Measurements from ENCODE around the gene TBX15.

TBX15 gene

DNA sequence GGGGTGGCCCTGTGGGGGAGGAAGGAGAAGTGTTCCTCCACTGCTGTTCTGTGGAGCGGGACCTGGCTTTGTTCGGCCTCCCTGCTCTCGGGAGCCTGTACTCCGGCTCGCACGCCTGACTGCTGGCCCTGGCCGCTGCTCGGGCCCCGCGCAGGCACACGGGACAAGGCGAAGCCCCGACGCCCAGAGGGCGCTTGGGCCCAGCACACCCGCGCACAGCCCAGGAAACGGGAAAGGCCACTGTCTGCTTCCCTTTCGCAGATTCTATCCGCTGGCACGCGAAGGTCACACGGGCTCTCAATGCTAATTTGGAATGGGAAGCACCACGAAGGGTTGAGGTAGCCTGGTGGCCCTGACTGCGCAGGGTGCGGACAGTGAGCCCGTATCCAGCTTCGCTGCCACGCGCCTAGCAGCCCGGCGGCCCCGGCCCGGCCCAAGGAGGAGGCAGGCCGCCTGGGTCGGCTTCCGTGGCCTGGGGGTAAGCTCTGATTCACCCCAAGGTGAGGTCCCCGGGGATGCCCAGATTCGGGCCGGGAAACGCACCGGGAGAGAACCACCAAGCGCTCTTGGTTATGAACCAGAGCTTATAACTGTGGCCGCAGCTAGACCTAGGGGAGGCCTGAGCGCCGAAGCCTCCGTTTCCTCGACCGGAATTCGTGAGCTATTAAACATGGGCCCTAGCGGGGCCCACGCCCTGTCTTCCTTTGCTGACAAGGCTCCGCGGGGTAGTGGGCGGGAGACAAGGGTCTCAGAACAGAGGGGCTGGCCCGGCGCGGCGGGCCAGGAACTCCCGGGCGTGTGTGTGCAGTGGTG is 19.7 kb upstream of the TBX15 start:
- H3K4me3 ChIP-seq (ENCODE audit: low read depth, low read length): peak overlapping the region; percentile 32
- DNase-seq (ENCODE audit: low read depth): no peak
- in situ Hi-C loops (cut with HindIII; ENCODE audit: low sequenced_read_pairs): no loop called here
- TF ChIP-seq, protein P1, sequence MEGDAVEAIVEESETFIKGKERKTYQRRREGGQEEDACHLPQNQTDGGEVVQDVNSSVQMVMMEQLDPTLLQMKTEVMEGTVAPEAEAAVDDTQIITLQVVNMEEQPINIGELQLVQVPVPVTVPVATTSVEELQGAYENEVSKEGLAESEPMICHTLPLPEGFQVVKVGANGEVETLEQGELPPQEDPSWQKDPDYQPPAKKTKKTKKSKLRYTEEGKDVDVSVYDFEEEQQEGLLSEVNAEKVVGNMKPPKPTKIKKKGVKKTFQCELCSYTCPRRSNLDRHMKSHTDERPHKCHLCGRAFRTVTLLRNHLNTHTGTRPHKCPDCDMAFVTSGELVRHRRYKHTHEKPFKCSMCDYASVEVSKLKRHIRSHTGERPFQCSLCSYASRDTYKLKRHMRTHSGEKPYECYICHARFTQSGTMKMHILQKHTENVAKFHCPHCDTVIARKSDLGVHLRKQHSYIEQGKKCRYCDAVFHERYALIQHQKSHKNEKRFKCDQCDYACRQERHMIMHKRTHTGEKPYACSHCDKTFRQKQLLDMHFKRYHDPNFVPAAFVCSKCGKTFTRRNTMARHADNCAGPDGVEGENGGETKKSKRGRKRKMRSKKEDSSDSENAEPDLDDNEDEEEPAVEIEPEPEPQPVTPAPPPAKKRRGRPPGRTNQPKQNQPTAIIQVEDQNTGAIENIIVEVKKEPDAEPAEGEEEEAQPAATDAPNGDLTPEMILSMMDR (IDR thresholded peaks at IDR 0.05; ENCODE audit: low read depth, low read length, missing control alignments): no peak

- no peak for DNase-seq (ENCODE audit: low read depth)
- in situ Hi-C loops (cut with HindIII; ENCODE audit: low sequenced_read_pairs): no loop called here
- H3K4me3 ChIP-seq (ENCODE audit: low read depth, low read length): no peak overlapping the region
- TF ChIP-seq, protein P1 (IDR thresholded peaks at IDR 0.05; ENCODE audit: low read depth, low read length, missing control alignments): no peak
Measured at GRCh38 chr1:119007339-119007669, 19.2 kb upstream of the TBX15 start.

GRCh38 chr1:119006406-119007279 is 18.5 kb upstream of the TBX15 start:
- in situ Hi-C loops (cut with HindIII; ENCODE audit: low sequenced_read_pairs): no loop called here
- TF ChIP-seq, protein P1 (IDR thresholded peaks at IDR 0.05; ENCODE audit: low read depth, low read length, missing control alignments): no peak
- no peak for DNase-seq (ENCODE audit: low read depth)
- no peak overlapping the region for H3K4me3 ChIP-seq (ENCODE audit: low read depth, low read length)

- no peak overlapping the region for H3K4me3 ChIP-seq (ENCODE audit: low read depth, low read length)
- DNase-seq (ENCODE audit: low read depth): no peak
- in situ Hi-C loops (cut with HindIII; ENCODE audit: low sequenced_read_pairs): no loop called here
- TF ChIP-seq, protein P1 (IDR thresholded peaks at IDR 0.05; ENCODE audit: low read depth, low read length, missing control alignments): no peak
Measured at GRCh38 chr1:119005724-119006405, 17.7 kb upstream of the TBX15 start.

DNA sequence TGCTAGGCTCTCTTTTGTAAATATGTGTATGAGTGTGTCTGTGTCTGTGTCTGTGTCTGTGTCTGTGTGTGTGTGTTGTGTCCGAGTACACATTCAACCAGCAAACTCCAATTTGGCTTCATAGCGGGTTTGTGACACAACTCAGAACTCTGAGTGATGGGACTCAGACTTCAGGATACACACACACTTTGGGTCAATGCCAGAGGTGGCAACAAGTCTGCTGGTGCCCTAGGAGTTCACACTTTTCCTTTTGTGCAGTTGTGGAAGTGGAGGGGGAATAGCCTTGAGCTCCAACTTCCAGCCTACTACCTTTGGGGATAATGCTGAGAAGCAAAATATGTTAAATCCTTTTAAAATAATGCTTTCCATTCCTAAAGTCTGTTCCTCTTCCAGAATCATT is 16.6 kb upstream of the TBX15 start:
- TF ChIP-seq, protein P1 (IDR thresholded peaks at IDR 0.05; ENCODE audit: low read depth, low read length, missing control alignments): no peak
- H3K4me3 ChIP-seq (ENCODE audit: low read depth, low read length): no peak overlapping the region
- no peak for DNase-seq (ENCODE audit: low read depth)
- in situ Hi-C loops (cut with HindIII; ENCODE audit: low sequenced_read_pairs): no loop called here

GRCh38 chr1:119004129-119004527 is 16.0 kb upstream of the TBX15 start:
- TF ChIP-seq, protein P1 (IDR thresholded peaks at IDR 0.05; ENCODE audit: low read depth, low read length, missing control alignments): no peak
- in situ Hi-C loops (cut with HindIII; ENCODE audit: low sequenced_read_pairs): no loop called here
- no peak overlapping the region for H3K4me3 ChIP-seq (ENCODE audit: low read depth, low read length)
- DNase-seq (ENCODE audit: low read depth): no peak

Data from astrocyte of the cerebellum (primary cell).